ENCODE data around the gene LIMS4.
"Not testable (repeated sequence)": the region's sequence is repeated elsewhere in the genome, so short reads cannot be mapped to it uniquely, and the experiment has no call there.

Gene LIMS4, protein sequence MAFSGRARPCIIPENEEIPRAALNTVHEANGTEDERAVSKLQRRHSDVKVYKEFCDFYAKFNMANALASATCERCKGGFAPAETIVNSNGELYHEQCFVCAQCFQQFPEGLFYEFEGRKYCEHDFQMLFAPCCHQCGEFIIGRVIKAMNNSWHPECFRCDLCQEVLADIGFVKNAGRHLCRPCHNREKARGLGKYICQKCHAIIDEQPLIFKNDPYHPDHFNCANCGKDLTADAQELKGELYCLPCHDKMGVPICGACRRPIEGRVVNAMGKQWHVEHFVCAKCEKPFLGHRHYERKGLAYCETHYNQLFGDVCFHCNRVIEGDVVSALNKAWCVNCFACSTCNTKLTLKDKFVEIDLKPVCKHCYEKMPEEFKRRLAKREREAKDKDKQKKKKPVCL

GRCh38 chr2:110472171-110473058 lies at the start of gene LIMS4:
Gene LIMS4, minus strand, starts transcription at chr2:110472816. Its CDS starts 38 bp downstream, at chr2:110472778.
- H3K36me3 ChIP-seq (ENCODE audit: control insufficient read depth, insufficient read depth, low read length); H3K9ac ChIP-seq (ENCODE audit: low read depth, low read length); H3K9me3 ChIP-seq (ENCODE audit: control insufficient read depth, insufficient read depth, low read length); H3K27me3 ChIP-seq (ENCODE audit: control insufficient read depth, insufficient read depth, low read length); H3K4me3 ChIP-seq (ENCODE audit: low read depth, low read length); H3K4me1 ChIP-seq (ENCODE audit: control insufficient read depth, insufficient read depth, low read length): not testable (repeated sequence)

GRCh38 chr2:110499755-110500377 lies 27.2 kb upstream of the LIMS4 start:
- H3K4me3 ChIP-seq (ENCODE audit: low read depth, low read length); H3K36me3 ChIP-seq (ENCODE audit: control insufficient read depth, insufficient read depth, low read length): not testable (repeated sequence)

GRCh38 chr2:110496027-110496426 lies 23.4 kb upstream of the LIMS4 start:
- not testable (repeated sequence) for H3K9ac ChIP-seq (ENCODE audit: low read depth, low read length); H3K27me3 ChIP-seq (ENCODE audit: control insufficient read depth, insufficient read depth, low read length); H3K4me1 ChIP-seq (ENCODE audit: control insufficient read depth, insufficient read depth, low read length); H3K36me3 ChIP-seq (ENCODE audit: control insufficient read depth, insufficient read depth, low read length); H3K9me3 ChIP-seq (ENCODE audit: control insufficient read depth, insufficient read depth, low read length); H3K4me3 ChIP-seq (ENCODE audit: low read depth, low read length)

More at GRCh38 chr2:110499755-110500377, 27.2 kb upstream of the LIMS4 start:
- not testable (repeated sequence) for H3K9ac ChIP-seq (ENCODE audit: low read depth, low read length); H3K27me3 ChIP-seq (ENCODE audit: control insufficient read depth, insufficient read depth, low read length); H3K4me1 ChIP-seq (ENCODE audit: control insufficient read depth, insufficient read depth, low read length); H3K9me3 ChIP-seq (ENCODE audit: control insufficient read depth, insufficient read depth, low read length)

GRCh38 chr2:110494488-110494887 lies 21.9 kb upstream of the LIMS4 start:
- H3K4me1 ChIP-seq (ENCODE audit: control insufficient read depth, insufficient read depth, low read length); H3K9me3 ChIP-seq (ENCODE audit: control insufficient read depth, insufficient read depth, low read length); H3K4me3 ChIP-seq (ENCODE audit: low read depth, low read length); H3K9ac ChIP-seq (ENCODE audit: low read depth, low read length); H3K36me3 ChIP-seq (ENCODE audit: control insufficient read depth, insufficient read depth, low read length); H3K27me3 ChIP-seq (ENCODE audit: control insufficient read depth, insufficient read depth, low read length): not testable (repeated sequence)

GRCh38 chr2:110488991-110489390 lies 16.4 kb upstream of the LIMS4 start:
- H3K36me3 ChIP-seq (ENCODE audit: control insufficient read depth, insufficient read depth, low read length); H3K9me3 ChIP-seq (ENCODE audit: control insufficient read depth, insufficient read depth, low read length); H3K4me1 ChIP-seq (ENCODE audit: control insufficient read depth, insufficient read depth, low read length); H3K4me3 ChIP-seq (ENCODE audit: low read depth, low read length); H3K27me3 ChIP-seq (ENCODE audit: control insufficient read depth, insufficient read depth, low read length); H3K9ac ChIP-seq (ENCODE audit: low read depth, low read length): not testable (repeated sequence)

- not testable (repeated sequence) for H3K27me3 ChIP-seq (ENCODE audit: control insufficient read depth, insufficient read depth, low read length); H3K9me3 ChIP-seq (ENCODE audit: control insufficient read depth, insufficient read depth, low read length); H3K36me3 ChIP-seq (ENCODE audit: control insufficient read depth, insufficient read depth, low read length); H3K4me3 ChIP-seq (ENCODE audit: low read depth, low read length); H3K9ac ChIP-seq (ENCODE audit: low read depth, low read length); H3K4me1 ChIP-seq (ENCODE audit: control insufficient read depth, insufficient read depth, low read length)
These were observed 10.1 kb upstream of the LIMS4 start for GRCh38 chr2:110482697-110483096.

GRCh38 chr2:110481200-110481599 lies 8.6 kb upstream of the LIMS4 start:
- H3K27me3 ChIP-seq (ENCODE audit: control insufficient read depth, insufficient read depth, low read length); H3K9ac ChIP-seq (ENCODE audit: low read depth, low read length); H3K36me3 ChIP-seq (ENCODE audit: control insufficient read depth, insufficient read depth, low read length); H3K9me3 ChIP-seq (ENCODE audit: control insufficient read depth, insufficient read depth, low read length); H3K4me1 ChIP-seq (ENCODE audit: control insufficient read depth, insufficient read depth, low read length); H3K4me3 ChIP-seq (ENCODE audit: low read depth, low read length): not testable (repeated sequence)

- H3K9me3 ChIP-seq (ENCODE audit: control insufficient read depth, insufficient read depth, low read length); H3K36me3 ChIP-seq (ENCODE audit: control insufficient read depth, insufficient read depth, low read length); H3K27me3 ChIP-seq (ENCODE audit: control insufficient read depth, insufficient read depth, low read length); H3K4me1 ChIP-seq (ENCODE audit: control insufficient read depth, insufficient read depth, low read length); H3K4me3 ChIP-seq (ENCODE audit: low read depth, low read length); H3K9ac ChIP-seq (ENCODE audit: low read depth, low read length): not testable (repeated sequence)
These were observed 7.5 kb upstream of the LIMS4 start for GRCh38 chr2:110480084-110480483.

DNA sequence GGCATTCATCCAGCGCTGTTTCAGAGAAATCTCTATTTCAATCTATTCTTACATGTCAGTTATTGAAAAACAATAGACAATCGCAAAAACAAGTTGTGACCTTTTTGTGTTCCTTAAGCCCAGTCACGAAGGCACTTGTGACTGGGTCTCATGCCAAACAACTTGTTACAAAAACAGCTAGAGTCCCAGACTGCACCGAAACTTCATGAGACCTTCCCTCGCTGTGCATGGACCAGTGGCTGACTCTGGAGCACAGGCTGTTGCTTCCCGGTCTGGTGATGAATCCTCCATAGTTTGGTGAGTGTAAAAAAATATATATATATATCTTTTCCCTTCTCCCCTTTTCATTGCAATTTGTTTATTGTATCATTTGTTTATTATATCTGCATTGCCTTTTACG lies 4.8 kb upstream of the LIMS4 start:
- H3K27me3 ChIP-seq (ENCODE audit: control insufficient read depth, insufficient read depth, low read length); H3K4me3 ChIP-seq (ENCODE audit: low read depth, low read length); H3K9ac ChIP-seq (ENCODE audit: low read depth, low read length); H3K9me3 ChIP-seq (ENCODE audit: control insufficient read depth, insufficient read depth, low read length); H3K4me1 ChIP-seq (ENCODE audit: control insufficient read depth, insufficient read depth, low read length); H3K36me3 ChIP-seq (ENCODE audit: control insufficient read depth, insufficient read depth, low read length): not testable (repeated sequence)

- not testable (repeated sequence) for H3K36me3 ChIP-seq (ENCODE audit: control insufficient read depth, insufficient read depth, low read length)
These were observed 4.3 kb upstream of the LIMS4 start for GRCh38 chr2:110476952-110477351.

DNA sequence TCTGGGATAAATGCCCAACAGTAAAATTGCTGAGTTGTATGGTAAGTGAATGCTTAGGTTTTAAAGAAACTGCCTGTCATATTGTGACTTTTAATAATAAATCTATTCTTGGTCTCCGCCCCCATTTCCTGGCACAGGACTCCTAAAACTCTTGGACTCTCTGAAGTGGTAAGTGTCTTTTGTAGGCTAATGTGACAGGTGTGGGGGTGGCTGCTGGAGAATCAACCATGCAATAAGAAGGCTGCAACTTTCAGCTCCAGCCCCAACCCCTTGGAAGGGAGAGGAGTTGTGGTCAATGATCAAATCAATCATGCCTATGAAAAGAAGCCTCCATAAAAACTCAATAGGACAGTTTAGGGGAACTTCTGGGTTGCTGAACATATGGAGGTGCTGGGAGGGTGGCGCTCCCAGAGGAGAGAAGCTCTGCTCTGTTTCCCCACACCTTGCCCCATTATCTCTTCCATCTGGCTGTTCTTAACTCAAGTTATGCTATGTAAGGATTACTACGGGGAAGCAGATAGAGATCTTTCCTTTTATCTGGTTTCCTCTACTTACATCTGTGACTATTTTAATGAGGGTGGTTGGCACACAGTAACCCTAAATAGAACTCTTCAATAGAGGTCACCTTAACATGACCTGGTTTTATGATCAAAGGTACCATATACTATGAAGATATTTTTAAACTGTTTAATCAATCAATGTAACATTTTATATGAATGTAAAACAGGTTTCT lies 3.2 kb upstream of the LIMS4 start:
- H3K27me3 ChIP-seq (ENCODE audit: control insufficient read depth, insufficient read depth, low read length); H3K9ac ChIP-seq (ENCODE audit: low read depth, low read length); H3K4me3 ChIP-seq (ENCODE audit: low read depth, low read length); H3K4me1 ChIP-seq (ENCODE audit: control insufficient read depth, insufficient read depth, low read length); H3K36me3 ChIP-seq (ENCODE audit: control insufficient read depth, insufficient read depth, low read length); H3K9me3 ChIP-seq (ENCODE audit: control insufficient read depth, insufficient read depth, low read length): not testable (repeated sequence)

More at GRCh38 chr2:110476952-110477351, 4.3 kb upstream of the LIMS4 start:
- not testable (repeated sequence) for H3K9me3 ChIP-seq (ENCODE audit: control insufficient read depth, insufficient read depth, low read length); H3K27me3 ChIP-seq (ENCODE audit: control insufficient read depth, insufficient read depth, low read length); H3K4me1 ChIP-seq (ENCODE audit: control insufficient read depth, insufficient read depth, low read length); H3K4me3 ChIP-seq (ENCODE audit: low read depth, low read length); H3K9ac ChIP-seq (ENCODE audit: low read depth, low read length)

Measured in iPS-15b (cell line).